ENCODE results near the gene ACTC1. TPM values are rescaled to one million over a fixed set of nuclear protein-coding genes. Genes with fewer than 3 reads are reported as not detected.

Gene ACTC1
- total RNA-seq, 1 experiment from 2014 or later: not detected

- peaks cover 69% of the 10 kb centered on the region for H3K27me3 ChIP-seq (ENCODE audit: low read length)
- no peak within 1 kb of the TSS for H3K27ac ChIP-seq (ENCODE audit: low read length)
- H3K79me2 ChIP-seq (ENCODE audit: low read length): no peaks in the 10 kb centered on the region
- H3K4me1 ChIP-seq (ENCODE audit: insufficient read depth, low read length): no peaks in the 10 kb centered on the region
- H3K9ac ChIP-seq (ENCODE audit: low read length): no peak within 1 kb of the TSS
- no peak within 1 kb of the TSS for H3K4me2 ChIP-seq (ENCODE audit: low read length)
- no peaks in the 10 kb centered on the region for H3K9me2 ChIP-seq (replicated peaks; ENCODE audit: low read length)
- ChIA-PET CTCF (no interaction called here), POLR2A (ENCODE audit: unreplicated experiment) (no interaction called here)
- H4K20me1 ChIP-seq (ENCODE audit: low read length): no peaks in the 10 kb centered on the region
- H3K4me3 ChIP-seq (ENCODE audit: low read length): no peak within 1 kb of the TSS
- no peaks in the 10 kb centered on the region for H3K9me3 ChIP-seq (ENCODE audit: low read length)
- ATAC-seq (no peak), DNase-seq (no peak)
- no peaks in the 10 kb centered on the region for H3K36me3 ChIP-seq (ENCODE audit: low read depth, low read length)
- H2AFZ ChIP-seq (ENCODE audit: low read length): no peak within 1 kb of the TSS
- no TSS peak for BruUV-seq (replicated peaks)
- TF ChIP-seq EZH2phosphoT487 (IDR thresholded peaks at IDR 0.05; ENCODE audit: borderline replicate concordance, low read length) (0 out of 2 replicates have a peak, but pooled peaks have one; percentile 20), CTCF (conservative IDR thresholded peaks at IDR 0.05; ENCODE audit: low read depth, low read length) (no peak), EZH2 (IDR thresholded peaks at IDR 0.05; ENCODE audit: low read length, unreplicated experiment) (peak; percentile 39)
- intact Hi-C loops (cut with micrococcal nuclease): no loop called here
- no peaks in the 10 kb centered on the region for H3F3A ChIP-seq (ENCODE audit: low read length, unreplicated experiment)
These were observed 40.5 kb downstream of the ACTC1 start, which contains the start of gene GJD2 for GRCh38 chr15:34754674-34755418. Gene GJD2 (minus strand): TSS chr15:34754998. CDS start chr15:34754488, 510 bp downstream.

DNA sequence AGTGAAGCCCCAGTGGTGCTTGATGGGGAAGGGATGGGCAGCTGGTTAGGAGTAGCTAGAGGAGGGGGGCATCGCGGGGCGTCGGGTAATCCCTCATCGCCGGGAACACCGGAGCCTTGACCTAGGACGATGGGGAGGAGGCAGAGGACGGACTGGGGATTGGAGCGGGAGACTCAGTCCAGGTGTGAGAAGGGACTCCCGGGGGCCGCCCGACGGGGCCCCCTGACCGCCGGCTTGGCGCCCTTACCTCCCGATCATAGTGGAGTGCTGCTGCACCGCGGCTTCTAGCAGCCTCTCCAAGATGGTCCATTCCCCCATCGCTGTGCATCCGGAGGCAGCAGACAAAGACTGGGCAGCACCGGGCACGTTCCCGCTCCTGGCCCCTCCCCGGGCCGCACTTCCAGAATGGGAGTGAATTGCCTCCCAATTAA, 41.2 kb downstream of the ACTC1 start:
- Histone ChIP-seq H3K79me2 (ENCODE audit: low read length) (no peaks in the 10 kb centered on the region), H3F3A (ENCODE audit: low read length, unreplicated experiment) (no peaks in the 10 kb centered on the region), H3K4me1 (ENCODE audit: insufficient read depth, low read length) (no peaks in the 10 kb centered on the region), H3K9me3 (ENCODE audit: low read length) (no peaks in the 10 kb centered on the region), H3K4me2 (ENCODE audit: low read length) (no peak overlapping the region), H4K20me1 (ENCODE audit: low read length) (no peaks in the 10 kb centered on the region), H3K36me3 (ENCODE audit: low read depth, low read length) (no peaks in the 10 kb centered on the region), H3K27me3 (ENCODE audit: low read length) (peaks cover 69% of the 10 kb centered on the region), H3K9me2 (replicated peaks; ENCODE audit: low read length) (no peaks in the 10 kb centered on the region), H3K27ac (ENCODE audit: low read length) (no peak overlapping the region), H3K9ac (ENCODE audit: low read length) (no peak overlapping the region), H3K4me3 (ENCODE audit: low read length) (no peak overlapping the region), H2AFZ (ENCODE audit: low read length) (no peak overlapping the region)
- no TSS peak for BruUV-seq (replicated peaks)
- intact Hi-C loops (cut with micrococcal nuclease): no loop called here
- ChIA-PET CTCF (interaction anchor here (1.0 kb wide), 1 partner anchor 46 kb away, joined by 3 read pairs; no protein-coding TSS in a partner anchor), POLR2A (ENCODE audit: unreplicated experiment) (no interaction called here)
- DNase-seq (no peak), ATAC-seq (no peak)
- TF ChIP-seq EZH2phosphoT487 (IDR thresholded peaks at IDR 0.05; ENCODE audit: borderline replicate concordance, low read length): no peak
- no peak for TF ChIP-seq EZH2 (IDR thresholded peaks at IDR 0.05; ENCODE audit: low read length, unreplicated experiment)
- TF ChIP-seq CTCF (conservative IDR thresholded peaks at IDR 0.05; ENCODE audit: low read depth, low read length): no peak

All from PC-3 (cell line).